ENCODE measurements around the gene CDC37L1. TPM values are rescaled to one million over a fixed set of nuclear protein-coding genes. Genes with fewer than 3 reads are reported as not detected.
A peak's percentile ranks its signal among the peaks of the same experiment; 100 is the strongest.
"Not testable (repeated sequence)": the region's sequence is repeated elsewhere in the genome, so short reads cannot be mapped to it uniquely, and the experiment has no call there.

Gene CDC37L1
- total RNA-seq, 1 donor from 2014 or later = 10.7 TPM

DNA sequence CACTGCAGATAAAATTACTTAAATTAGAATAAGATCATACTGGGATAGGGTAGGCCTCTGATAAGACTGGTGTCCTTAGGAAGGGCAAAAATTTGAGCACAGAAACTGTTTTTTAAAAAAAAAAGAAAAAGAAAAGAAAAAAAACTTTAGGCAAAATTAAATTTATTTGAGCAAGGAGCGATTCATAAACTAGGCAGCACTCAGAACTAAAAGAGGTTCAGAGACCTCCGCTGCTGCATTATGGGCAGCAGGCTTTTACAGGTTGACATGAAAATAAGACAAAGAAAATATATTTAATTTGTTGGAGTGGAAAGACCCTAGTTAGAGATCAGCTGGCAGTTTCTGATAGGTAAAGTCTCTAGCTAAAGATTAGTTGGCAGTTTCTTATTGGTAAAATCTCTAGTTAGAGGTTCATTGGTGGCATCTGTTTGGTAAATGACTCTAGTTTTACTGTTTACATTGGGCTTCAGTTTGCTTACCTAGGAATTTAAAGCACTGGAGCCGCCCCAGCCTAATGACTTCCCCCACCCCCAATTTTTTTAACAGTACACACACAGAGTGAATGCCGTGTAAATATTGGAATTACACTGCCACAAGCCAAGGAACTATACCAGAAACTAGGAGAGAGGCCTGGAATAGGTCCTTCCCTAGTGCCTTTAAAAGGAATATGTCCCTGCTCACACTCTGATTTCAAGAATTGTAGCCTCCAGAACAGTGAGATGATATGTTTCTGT, 21.8 kb upstream of the CDC37L1 start:
- Mint-ChIP-seq H3K27me3 (ENCODE audit: unreplicated experiment) (peaks cover 2% of the 10 kb centered on the region), H3K36me3 (ENCODE audit: low read depth, unreplicated experiment) (peaks cover 6% of the 10 kb centered on the region), H3K9me3 (ENCODE audit: unreplicated experiment) (no peaks in the 10 kb centered on the region), H3K4me3 (ENCODE audit: unreplicated experiment) (no peak overlapping the region), H3K4me1 (ENCODE audit: unreplicated experiment) (peaks cover 5% of the 10 kb centered on the region), H3K27ac (ENCODE audit: unreplicated experiment) (no peak overlapping the region)
- TF ChIP-seq, protein P1, sequence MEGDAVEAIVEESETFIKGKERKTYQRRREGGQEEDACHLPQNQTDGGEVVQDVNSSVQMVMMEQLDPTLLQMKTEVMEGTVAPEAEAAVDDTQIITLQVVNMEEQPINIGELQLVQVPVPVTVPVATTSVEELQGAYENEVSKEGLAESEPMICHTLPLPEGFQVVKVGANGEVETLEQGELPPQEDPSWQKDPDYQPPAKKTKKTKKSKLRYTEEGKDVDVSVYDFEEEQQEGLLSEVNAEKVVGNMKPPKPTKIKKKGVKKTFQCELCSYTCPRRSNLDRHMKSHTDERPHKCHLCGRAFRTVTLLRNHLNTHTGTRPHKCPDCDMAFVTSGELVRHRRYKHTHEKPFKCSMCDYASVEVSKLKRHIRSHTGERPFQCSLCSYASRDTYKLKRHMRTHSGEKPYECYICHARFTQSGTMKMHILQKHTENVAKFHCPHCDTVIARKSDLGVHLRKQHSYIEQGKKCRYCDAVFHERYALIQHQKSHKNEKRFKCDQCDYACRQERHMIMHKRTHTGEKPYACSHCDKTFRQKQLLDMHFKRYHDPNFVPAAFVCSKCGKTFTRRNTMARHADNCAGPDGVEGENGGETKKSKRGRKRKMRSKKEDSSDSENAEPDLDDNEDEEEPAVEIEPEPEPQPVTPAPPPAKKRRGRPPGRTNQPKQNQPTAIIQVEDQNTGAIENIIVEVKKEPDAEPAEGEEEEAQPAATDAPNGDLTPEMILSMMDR (IDR thresholded peaks at IDR 0.05; ENCODE audit: unreplicated experiment) = no peak
- no peak for DNase-seq (ENCODE audit: low spot score)

- Mint-ChIP-seq H3K4me1 (ENCODE audit: unreplicated experiment) (peaks cover 30% of the 10 kb centered on the region), H3K27me3 (ENCODE audit: unreplicated experiment) (peaks cover 13% of the 10 kb centered on the region)
- not testable (repeated sequence) for H3K4me3 Mint-ChIP-seq (ENCODE audit: unreplicated experiment); H3K36me3 Mint-ChIP-seq (ENCODE audit: low read depth, unreplicated experiment); H3K9me3 Mint-ChIP-seq (ENCODE audit: unreplicated experiment); DNase-seq (ENCODE audit: low spot score); H3K27ac Mint-ChIP-seq (ENCODE audit: unreplicated experiment)
Measured at GRCh38 chr9:4660665-4661064, 18.7 kb upstream of the CDC37L1 start.

- TF ChIP-seq, protein P1 (IDR thresholded peaks at IDR 0.05; ENCODE audit: unreplicated experiment) = no peak
- H3K27ac Mint-ChIP-seq (ENCODE audit: unreplicated experiment) = no peak overlapping the region
- peaks cover 35% of the 10 kb centered on the region for H3K4me1 Mint-ChIP-seq (ENCODE audit: unreplicated experiment)
Measured at GRCh38 chr9:4661165-4661564, 18.2 kb upstream of the CDC37L1 start.

DNA sequence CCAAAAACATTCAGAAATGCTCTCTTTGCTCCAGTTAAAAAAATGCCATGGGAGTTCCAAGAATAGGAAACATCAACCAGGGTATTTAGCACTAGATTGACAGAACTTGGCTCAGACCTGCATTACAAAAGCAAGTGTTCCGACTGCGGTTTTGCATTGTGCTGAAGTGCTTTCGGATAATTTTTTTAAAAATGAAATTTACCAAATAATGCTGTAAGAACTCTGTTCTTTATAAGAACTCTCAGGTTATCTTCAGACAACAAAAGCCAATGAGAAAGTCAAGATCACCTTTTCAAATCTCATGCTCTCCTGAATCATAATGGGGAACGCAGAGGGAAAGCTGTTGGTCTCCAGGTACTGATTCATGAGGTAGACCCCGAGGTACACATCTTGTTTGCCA, 17.8 kb upstream of the CDC37L1 start:
- DNase-seq (ENCODE audit: low spot score) = no peak
- Mint-ChIP-seq H3K4me1 (ENCODE audit: unreplicated experiment) (peaks cover 35% of the 10 kb centered on the region), H3K36me3 (ENCODE audit: low read depth, unreplicated experiment) (peaks cover 8% of the 10 kb centered on the region), H3K27me3 (ENCODE audit: unreplicated experiment) (peaks cover 15% of the 10 kb centered on the region), H3K27ac (ENCODE audit: unreplicated experiment) (peak overlapping the region; percentile 57), H3K4me3 (ENCODE audit: unreplicated experiment) (peak overlapping the region; percentile 89), H3K9me3 (ENCODE audit: unreplicated experiment) (no peaks in the 10 kb centered on the region)
- TF ChIP-seq, protein P1 (IDR thresholded peaks at IDR 0.05; ENCODE audit: unreplicated experiment) = no peak

More at GRCh38 chr9:4661165-4661564, 18.2 kb upstream of the CDC37L1 start:
- H3K27me3 Mint-ChIP-seq (ENCODE audit: unreplicated experiment) = peaks cover 15% of the 10 kb centered on the region
- DNase-seq (ENCODE audit: low spot score) = no peak
- H3K9me3 Mint-ChIP-seq (ENCODE audit: unreplicated experiment) = no peaks in the 10 kb centered on the region
- H3K36me3 Mint-ChIP-seq (ENCODE audit: low read depth, unreplicated experiment) = peaks cover 10% of the 10 kb centered on the region
- no peak overlapping the region for H3K4me3 Mint-ChIP-seq (ENCODE audit: unreplicated experiment)

DNA sequence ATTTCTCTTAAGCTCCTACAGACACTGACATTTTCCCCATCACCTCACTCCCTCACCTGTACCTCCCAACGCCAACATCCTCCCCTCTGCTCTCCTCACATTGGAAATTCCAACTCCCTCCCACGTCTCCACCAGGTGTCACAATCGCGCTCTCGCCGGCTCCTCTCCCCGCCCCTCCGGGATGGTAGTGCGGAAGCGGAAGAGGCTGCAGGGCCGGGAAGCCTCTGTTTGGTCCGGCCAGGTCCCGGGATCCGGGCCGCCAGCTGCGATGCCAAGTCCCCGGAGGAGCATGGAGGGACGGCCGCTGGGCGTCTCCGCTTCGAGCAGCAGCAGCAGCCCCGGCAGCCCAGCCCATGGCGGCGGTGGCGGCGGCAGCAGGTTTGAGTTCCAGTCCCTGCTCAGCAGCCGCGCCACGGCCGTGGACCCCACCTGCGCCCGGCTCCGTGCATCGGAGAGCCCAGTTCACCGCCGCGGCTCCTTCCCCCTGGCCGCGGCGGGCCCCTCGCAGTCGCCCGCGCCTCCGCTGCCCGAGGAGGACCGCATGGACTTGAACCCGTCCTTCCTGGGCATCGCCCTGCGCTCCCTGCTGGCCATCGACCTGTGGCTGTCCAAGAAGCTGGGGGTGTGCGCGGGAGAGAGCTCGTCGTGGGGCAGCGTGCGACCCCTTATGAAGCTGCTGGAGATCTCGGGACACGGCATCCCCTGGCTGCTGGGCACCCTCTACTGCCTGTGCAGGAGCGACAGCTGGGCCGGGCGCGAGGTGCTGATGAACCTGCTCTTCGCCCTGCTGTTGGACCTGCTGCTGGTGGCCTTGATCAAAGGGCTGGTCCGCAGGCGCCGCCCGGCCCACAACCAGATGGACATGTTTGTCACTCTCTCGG, 17.0 kb upstream of the CDC37L1 start, which contains the start of gene PLPP6:
Gene PLPP6, plus strand, starts transcription at position 187 of the 881 bp plus-strand sequence. Its CDS starts 82 bp downstream, at position 269.
- H3K9me3 Mint-ChIP-seq (ENCODE audit: unreplicated experiment) = no peaks in the 10 kb centered on the region
- TF ChIP-seq, protein P1 (IDR thresholded peaks at IDR 0.05; ENCODE audit: unreplicated experiment) = peak; percentile 39
- peak within 1 kb of the TSS; percentile 93 for H3K4me3 Mint-ChIP-seq (ENCODE audit: unreplicated experiment)
- H3K27ac Mint-ChIP-seq (ENCODE audit: unreplicated experiment) = peak within 1 kb of the TSS; percentile 95
- H3K4me1 Mint-ChIP-seq (ENCODE audit: unreplicated experiment) = peaks cover 35% of the 10 kb centered on the region
- DNase-seq (ENCODE audit: low spot score) = peak; percentile 87
- H3K27me3 Mint-ChIP-seq (ENCODE audit: unreplicated experiment) = peaks cover 15% of the 10 kb centered on the region
- H3K36me3 Mint-ChIP-seq (ENCODE audit: low read depth, unreplicated experiment) = peaks cover 6% of the 10 kb centered on the region

Measured in endothelial cell (in vitro differentiated cells).